ENCODE measurements around the gene CRYAB.
A peak's percentile ranks its signal among the peaks of the same experiment; 100 is the strongest.

The CRYAB gene

DNA sequence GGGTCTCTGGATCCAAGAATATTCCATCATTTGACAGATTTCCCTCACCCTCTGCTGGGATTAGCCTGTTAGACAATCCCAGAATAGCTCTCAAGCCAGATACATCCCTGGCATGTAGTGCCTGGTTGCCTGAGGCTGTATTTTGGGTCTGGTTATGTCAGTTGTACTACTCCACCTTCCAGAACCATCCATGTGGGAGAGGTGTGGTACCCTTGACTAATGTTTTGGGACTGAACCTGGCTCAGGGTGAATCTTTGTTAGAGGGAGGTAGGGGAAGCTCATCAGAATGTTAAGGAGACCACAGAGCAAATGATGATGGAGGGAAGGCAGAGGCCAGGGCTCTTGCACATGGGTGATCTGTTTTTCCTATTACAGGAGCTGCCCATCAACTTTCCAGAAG is 12.4 kb upstream of the CRYAB start:
- H3K4me3 ChIP-seq (ENCODE audit: low read depth, low read length) = no peak overlapping the region
- DNase-seq (ENCODE audit: low read depth) = no peak
- no peak for TF ChIP-seq CTCF (IDR thresholded peaks at IDR 0.05; ENCODE audit: control insufficient read depth, extremely low read depth, insufficient read depth)

DNA sequence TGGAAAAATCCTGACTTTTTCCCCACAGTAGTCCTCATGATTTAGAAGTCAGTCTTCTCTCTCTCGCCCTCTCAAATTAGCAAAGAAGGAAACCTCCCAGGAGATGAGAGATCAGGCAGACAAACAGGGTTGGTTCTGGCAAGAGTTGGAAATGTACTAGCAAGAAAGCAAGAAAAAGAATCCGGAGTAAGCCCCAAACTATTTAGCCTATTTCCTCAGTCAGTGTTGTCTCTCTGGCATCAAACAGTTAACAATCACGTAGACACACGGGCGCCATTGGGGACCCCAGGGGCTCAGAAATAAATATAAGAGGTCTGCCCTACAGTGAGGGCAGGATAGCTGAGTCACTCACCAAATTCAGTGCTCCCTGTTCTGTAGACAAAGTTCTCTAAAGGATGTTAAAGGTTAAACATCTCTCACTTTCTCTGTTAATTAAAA is 11.8 kb upstream of the CRYAB start:
- DNase-seq (ENCODE audit: low read depth) = no peak
- no peak for TF ChIP-seq CTCF (IDR thresholded peaks at IDR 0.05; ENCODE audit: control insufficient read depth, extremely low read depth, insufficient read depth)
- H3K4me3 ChIP-seq (ENCODE audit: low read depth, low read length) = no peak overlapping the region

GRCh38 chr11:111922803-111923202 is 11.2 kb upstream of the CRYAB start:
- no peak for DNase-seq (ENCODE audit: low read depth)
- TF ChIP-seq CTCF (IDR thresholded peaks at IDR 0.05; ENCODE audit: control insufficient read depth, extremely low read depth, insufficient read depth) = no peak

DNA sequence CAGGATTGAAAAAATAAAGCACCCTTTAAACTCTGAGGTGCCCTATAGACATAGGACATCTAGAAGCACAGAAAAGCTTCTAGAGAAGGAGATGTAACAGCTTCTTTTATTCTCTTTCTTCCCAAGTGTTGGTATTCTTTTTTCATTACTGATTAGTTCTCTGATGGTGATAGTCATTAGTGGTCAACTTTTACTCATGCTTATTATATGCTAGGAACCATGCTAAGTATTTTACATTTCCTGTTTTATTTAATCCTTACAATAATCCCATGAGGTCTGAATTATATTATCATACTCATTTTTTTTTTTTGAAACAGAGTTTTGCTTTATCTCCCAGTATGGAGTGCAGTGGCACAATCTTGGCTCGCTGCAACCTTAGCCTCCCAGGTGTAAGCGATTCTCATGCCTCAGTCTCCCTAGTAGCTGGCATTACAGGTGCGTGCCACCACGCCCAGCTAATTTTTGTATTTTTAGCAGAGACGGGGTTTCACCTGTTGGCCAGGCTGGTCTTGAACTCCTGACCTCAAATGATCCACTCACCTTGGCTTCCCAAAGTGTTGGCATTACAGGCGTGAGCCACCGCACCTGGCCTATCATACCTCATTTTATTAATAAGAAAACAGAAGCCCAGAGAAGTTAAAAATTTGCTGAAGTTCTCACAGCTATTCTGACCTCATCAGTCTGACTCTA is 10.1 kb upstream of the CRYAB start:
- H3K4me3 ChIP-seq (ENCODE audit: low read depth, low read length) = no peak overlapping the region
- no peak for TF ChIP-seq CTCF (IDR thresholded peaks at IDR 0.05; ENCODE audit: control insufficient read depth, extremely low read depth, insufficient read depth)
- DNase-seq (ENCODE audit: low read depth) = no peak

More at GRCh38 chr11:111922803-111923202, 11.2 kb upstream of the CRYAB start:
- H3K4me3 ChIP-seq (ENCODE audit: low read depth, low read length) = no peak overlapping the region

DNA sequence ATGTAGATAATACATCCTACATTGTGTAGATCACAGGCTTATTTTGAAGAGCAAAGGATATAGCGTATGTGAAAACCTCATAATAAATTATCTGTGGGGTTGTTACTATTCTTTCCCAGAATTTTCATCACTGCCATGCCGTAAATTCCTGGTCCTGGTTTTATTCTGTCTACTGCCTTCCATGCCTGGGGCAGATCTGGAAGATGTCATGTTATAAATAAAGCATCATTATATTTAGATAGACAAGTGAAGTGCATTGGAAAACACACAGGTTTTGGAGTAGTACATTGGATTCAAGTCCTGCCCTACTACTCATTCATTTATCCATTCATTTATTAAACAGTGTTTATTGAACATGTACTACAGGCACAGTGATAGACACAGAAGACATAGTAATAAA is 9.3 kb upstream of the CRYAB start:
- no peak for TF ChIP-seq CTCF (IDR thresholded peaks at IDR 0.05; ENCODE audit: control insufficient read depth, extremely low read depth, insufficient read depth)
- H3K4me3 ChIP-seq (ENCODE audit: low read depth, low read length) = no peak overlapping the region
- DNase-seq (ENCODE audit: low read depth) = no peak

- peak within 1 kb of the TSS; percentile 52 for H3K4me3 ChIP-seq (ENCODE audit: low read depth, low read length)
- no peak for TF ChIP-seq CTCF (IDR thresholded peaks at IDR 0.05; ENCODE audit: control insufficient read depth, extremely low read depth, insufficient read depth)
- DNase-seq (ENCODE audit: low read depth) = peak; percentile 97
Measured at GRCh38 chr11:111918390-111919256, 7.1 kb upstream of the CRYAB start, which contains the start of gene C11orf52. C11orf52 (plus strand) TSS chr11:111918913; CDS start chr11:111918973, 60 bp downstream.
